Gastroesophageal sphincter (tissue), 3 donors: ENCODE measurements around the gene PSORS1C1.

ENCODE experiments used
- EP300 ChIP-seq: sonication (generic); formaldehyde crosslinking; IDR thresholded peaks from one replicate; pipeline ENCODE4 v1.6.1; 2017; ENCODE audit warnings: antibody characterized with exemption, mild to moderate bottlenecking
- POLR2A ChIP-seq, 2 donors: fragments of 450-650 bp; IDR thresholded peaks; one replicate each; pipeline ENCODE4 v1.6.1; 2017; ENCODE audit warnings: antibody characterized with exemption in 2 of 2, mild to moderate bottlenecking in 2 of 2, moderate library complexity in 1 of 2
- POLR2AphosphoS5 ChIP-seq: sonication (generic); formaldehyde crosslinking; IDR thresholded peaks from one replicate; pipeline ENCODE4 v1.6.1; 2017; ENCODE audit warnings: antibody characterized with exemption
- TF ChIP-seq, protein P1 (sequence below), 4 experiments: fragments of 200-600 bp in 2 of 4; fragments of 450-650 bp in 2 of 4; sonication (generic) in 1 of 4; IDR thresholded peaks; one replicate each; pipeline ENCODE4 v1.5.1; 2017 to 2019; ENCODE audit warnings: antibody characterized with exemption in 4 of 4, mild to moderate bottlenecking in 2 of 4, moderate library complexity in 2 of 4

GRCh38 chr6:31111712-31112111 is 2.9 kb upstream of the PSORS1C1 start:
- TF ChIP-seq POLR2AphosphoS5 (no peak), POLR2A (IDR thresholded peaks at IDR 0.05) (no peak), EP300 (no peak)
- TF ChIP-seq, protein P1, sequence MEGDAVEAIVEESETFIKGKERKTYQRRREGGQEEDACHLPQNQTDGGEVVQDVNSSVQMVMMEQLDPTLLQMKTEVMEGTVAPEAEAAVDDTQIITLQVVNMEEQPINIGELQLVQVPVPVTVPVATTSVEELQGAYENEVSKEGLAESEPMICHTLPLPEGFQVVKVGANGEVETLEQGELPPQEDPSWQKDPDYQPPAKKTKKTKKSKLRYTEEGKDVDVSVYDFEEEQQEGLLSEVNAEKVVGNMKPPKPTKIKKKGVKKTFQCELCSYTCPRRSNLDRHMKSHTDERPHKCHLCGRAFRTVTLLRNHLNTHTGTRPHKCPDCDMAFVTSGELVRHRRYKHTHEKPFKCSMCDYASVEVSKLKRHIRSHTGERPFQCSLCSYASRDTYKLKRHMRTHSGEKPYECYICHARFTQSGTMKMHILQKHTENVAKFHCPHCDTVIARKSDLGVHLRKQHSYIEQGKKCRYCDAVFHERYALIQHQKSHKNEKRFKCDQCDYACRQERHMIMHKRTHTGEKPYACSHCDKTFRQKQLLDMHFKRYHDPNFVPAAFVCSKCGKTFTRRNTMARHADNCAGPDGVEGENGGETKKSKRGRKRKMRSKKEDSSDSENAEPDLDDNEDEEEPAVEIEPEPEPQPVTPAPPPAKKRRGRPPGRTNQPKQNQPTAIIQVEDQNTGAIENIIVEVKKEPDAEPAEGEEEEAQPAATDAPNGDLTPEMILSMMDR (IDR thresholded peaks at IDR 0.05) = no peak
